Stimulated activated CD8-positive, alpha-beta memory T cell treated with anti-CD3 and anti-CD28 coated beads, Interleukin-7, amount 100 ng/mL, for 24 hours (primary cell): ENCODE measurements around the gene MZT2A.
A peak's percentile ranks its signal among the peaks of the same experiment; 100 is the strongest.
"Not testable (repeated sequence)": the region's sequence is repeated elsewhere in the genome, so short reads cannot be mapped to it uniquely, and the experiment has no call there.

Experiments used
- DNase-seq: peaks from one replicate; pipeline ENCODE4 v3.0.0-alpha.2; 2020; ENCODE audit warnings: low read depth

The MZT2A gene

GRCh38 chr2:131492015-131492417 is at the start of gene MZT2A:
TSS of gene MZT2A (minus strand) at chr2:131492397. CDS start at chr2:131492376, 21 bp downstream.
- DNase-seq = not testable (repeated sequence)

GRCh38 chr2:131538856-131539255 is 46.7 kb upstream of the MZT2A start:
- not testable (repeated sequence) for DNase-seq

- DNase-seq = not testable (repeated sequence)
These were observed 44.6 kb upstream of the MZT2A start for GRCh38 chr2:131536841-131537240.

- not testable (repeated sequence) for DNase-seq
These were observed 44.0 kb upstream of the MZT2A start for GRCh38 chr2:131535951-131536826.

- no peak for DNase-seq
These were observed 43.3 kb upstream of the MZT2A start for GRCh38 chr2:131535526-131535925.

GRCh38 chr2:131534965-131535364 is 42.8 kb upstream of the MZT2A start:
- not testable (repeated sequence) for DNase-seq

- not testable (repeated sequence) for DNase-seq
These were observed 42.1 kb upstream of the MZT2A start for GRCh38 chr2:131534317-131534672.

GRCh38 chr2:131533609-131534316 is 41.6 kb upstream of the MZT2A start:
- not testable (repeated sequence) for DNase-seq

- DNase-seq = not testable (repeated sequence)
These were observed 40.8 kb upstream of the MZT2A start for GRCh38 chr2:131532723-131533608.

GRCh38 chr2:131531547-131532185 is 39.5 kb upstream of the MZT2A start:
- not testable (repeated sequence) for DNase-seq

- DNase-seq = not testable (repeated sequence)
These were observed 38.6 kb upstream of the MZT2A start for GRCh38 chr2:131530626-131531344.

- DNase-seq = not testable (repeated sequence)
These were observed 37.8 kb upstream of the MZT2A start for GRCh38 chr2:131529864-131530445.

GRCh38 chr2:131528981-131529863 is 37.0 kb upstream of the MZT2A start:
- not testable (repeated sequence) for DNase-seq

GRCh38 chr2:131527131-131528001 is 35.2 kb upstream of the MZT2A start, which contains the start of gene CCDC74A:
TSS of gene CCDC74A (plus strand) at chr2:131527888. CDS start at chr2:131527971, 83 bp downstream.
- peak; percentile 50 for DNase-seq

GRCh38 chr2:131525256-131525655 is 33.1 kb upstream of the MZT2A start:
- not testable (repeated sequence) for DNase-seq

GRCh38 chr2:131521961-131522781 is 30.0 kb upstream of the MZT2A start:
- no peak for DNase-seq

GRCh38 chr2:131521524-131521923 is 29.3 kb upstream of the MZT2A start:
- DNase-seq = not testable (repeated sequence)
